Spinal cord (tissue), 10 donors: ENCODE data around the gene TUT7. TPM values are rescaled to one million over a fixed set of nuclear protein-coding genes. Genes with fewer than 3 reads are reported as not detected.

ENCODE experiments used
- DNase-seq, 6 donors: peaks; one replicate each; pipeline versions ENCODE4 v3.0.0 to v3.0.0-alpha.2; 2013 to 2015; ENCODE audit warnings: low spot score in 6 of 6, low read depth in 4 of 6
- H3K27ac ChIP-seq: one replicate; pipeline ENCODE4 v1.5.1; 2013; ENCODE audit warnings: low read depth, low read length, control low read depth
- H3K27me3 ChIP-seq: one replicate; pipeline ENCODE4 v1.6.1; 2013; ENCODE audit warnings: low read length; ENCODE audit not compliant: control insufficient read depth, insufficient read depth
- H3K36me3 ChIP-seq: one replicate; pipeline ENCODE4 v1.6.1; 2013; ENCODE audit warnings: low read length; ENCODE audit not compliant: control insufficient read depth, insufficient read depth
- H3K4me1 ChIP-seq: one replicate; pipeline ENCODE4 v1.6.1; 2013; ENCODE audit warnings: low read length; ENCODE audit not compliant: control insufficient read depth, insufficient read depth
- H3K4me3 ChIP-seq: one replicate; pipeline ENCODE4 v1.5.1; 2013; ENCODE audit warnings: low read depth, low read length, control low read depth
- H3K9me3 ChIP-seq: one replicate; pipeline ENCODE4 v1.6.1; 2013; ENCODE audit warnings: low read length; ENCODE audit not compliant: control insufficient read depth, insufficient read depth
- whole genome bisulfite sequencing: methylation state at CpG from one replicate; pipeline ENCODE4 v1.1.5; 2013; ENCODE audit warnings: missing lambda C conversion rate; ENCODE audit not compliant: insufficient coverage; 5-methylcytosine and 5-hydroxymethylcytosine counted together
- polyA plus RNA-seq, 2 donors: library from polyadenylated mRNA; unstranded; fragments of 120-200 nt; gene quantifications; one replicate each; pipeline ENCODE4 v1.2.1, GENCODE V29; 2013; ENCODE audit not compliant: insufficient read length in 2 of 2
- total RNA-seq, 2 donors: library from RNA; depleted of rRNA in 1 of 2; stranded (reverse); fragments of 120-200 nt in 1 of 2; fragments of >200 nt in 1 of 2; gene quantifications; one replicate each; pipeline versions ENCODE4 v1.2.3 to v1.2.4, GENCODE V29; 2013 to 2014
- donor health status: healthy.

Gene TUT7
- total and polyA plus RNA-seq, 4 donors, result 11.5 to 30.7 (median 21.3) TPM

DNA sequence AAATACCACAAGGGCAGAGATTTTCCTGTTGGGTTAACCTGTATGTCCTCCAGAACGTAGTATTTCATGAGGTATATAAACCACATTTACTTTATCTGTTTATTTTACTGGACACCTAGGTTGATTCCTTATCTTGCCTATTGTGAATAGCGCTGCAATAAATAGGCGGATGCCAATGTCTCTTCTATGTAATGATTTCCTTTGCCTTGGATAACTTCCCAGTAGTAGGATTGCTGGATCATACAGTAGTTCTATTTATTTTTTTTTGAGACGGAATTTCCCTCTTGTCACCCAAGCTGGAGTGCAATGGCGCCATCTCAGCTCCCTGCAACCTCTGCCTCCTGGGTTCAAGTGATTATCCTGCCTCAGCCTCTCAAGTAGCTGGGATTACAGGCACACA is 15.6 kb upstream of the TUT7 start:
- Histone ChIP-seq H3K4me3 (no peak overlapping the region), H3K9me3 (no peaks in the 10 kb centered on the region), H3K36me3 (no peaks in the 10 kb centered on the region), H3K27ac (no peak overlapping the region), H3K4me1 (no peaks in the 10 kb centered on the region), H3K27me3 (no peaks in the 10 kb centered on the region)
- DNase-seq, result no peak
- WGBS, result no CpG with 5 or more reads among the region's 5 CpGs

DNA sequence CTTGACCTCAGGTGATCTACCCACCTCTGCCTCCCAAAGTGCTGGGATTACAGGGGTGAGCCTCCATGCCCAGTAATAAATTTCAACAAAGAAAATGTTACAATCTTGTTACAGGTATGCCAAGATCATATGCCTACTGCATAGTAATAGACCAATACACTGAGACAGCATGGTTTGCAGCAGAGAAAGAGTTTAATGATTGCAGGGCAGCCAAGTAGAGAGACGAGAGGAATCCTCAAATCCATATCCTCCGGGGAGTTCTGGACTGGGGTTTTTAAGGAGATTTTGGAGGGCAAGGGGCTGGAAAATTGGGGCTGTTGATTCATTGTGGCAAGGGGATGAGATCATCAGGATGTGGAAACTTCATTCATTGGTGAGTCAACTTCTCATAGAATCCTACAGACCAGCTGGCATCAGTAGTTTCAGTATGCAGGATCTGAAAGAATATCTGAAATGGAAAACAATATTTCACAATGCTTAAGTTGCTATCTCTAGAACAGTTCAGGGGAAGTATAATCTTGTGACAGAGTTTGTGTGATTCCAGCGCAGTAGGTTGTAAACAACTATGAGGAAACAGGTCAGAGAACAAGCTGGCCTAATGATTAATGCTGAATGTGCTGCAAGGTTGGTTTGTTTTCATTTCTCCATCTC is 14.8 kb upstream of the TUT7 start:
- Histone ChIP-seq H3K4me3 (no peak overlapping the region), H3K27me3 (no peaks in the 10 kb centered on the region), H3K36me3 (no peaks in the 10 kb centered on the region), H3K27ac (no peak overlapping the region), H3K9me3 (no peaks in the 10 kb centered on the region), H3K4me1 (no peaks in the 10 kb centered on the region)
- DNase-seq, result no peak
- 100% methylated on average over 1 of the region's 3 CpGs for WGBS

DNA sequence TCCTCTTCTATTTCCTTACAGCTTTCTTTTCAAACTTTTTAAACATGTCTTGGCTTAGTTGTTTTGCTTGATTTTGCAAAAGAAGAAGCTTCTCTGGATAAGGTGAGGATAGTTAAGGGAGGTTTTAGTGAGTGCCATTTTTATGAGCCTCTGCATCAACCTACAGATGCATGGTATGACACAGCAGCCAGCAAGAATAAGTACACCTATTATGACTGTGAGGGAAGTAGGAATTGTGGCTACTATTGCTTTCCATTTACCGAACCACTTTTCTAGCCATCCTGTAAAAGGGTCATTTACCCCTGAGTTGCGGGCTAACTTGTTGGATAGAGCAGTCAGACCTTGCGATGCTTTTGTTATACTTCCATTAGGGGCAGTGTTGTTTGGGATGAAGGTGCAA is 7.0 kb upstream of the TUT7 start:
- no CpG with 5 or more reads among the region's 3 CpGs for WGBS
- DNase-seq, result no peak

DNA sequence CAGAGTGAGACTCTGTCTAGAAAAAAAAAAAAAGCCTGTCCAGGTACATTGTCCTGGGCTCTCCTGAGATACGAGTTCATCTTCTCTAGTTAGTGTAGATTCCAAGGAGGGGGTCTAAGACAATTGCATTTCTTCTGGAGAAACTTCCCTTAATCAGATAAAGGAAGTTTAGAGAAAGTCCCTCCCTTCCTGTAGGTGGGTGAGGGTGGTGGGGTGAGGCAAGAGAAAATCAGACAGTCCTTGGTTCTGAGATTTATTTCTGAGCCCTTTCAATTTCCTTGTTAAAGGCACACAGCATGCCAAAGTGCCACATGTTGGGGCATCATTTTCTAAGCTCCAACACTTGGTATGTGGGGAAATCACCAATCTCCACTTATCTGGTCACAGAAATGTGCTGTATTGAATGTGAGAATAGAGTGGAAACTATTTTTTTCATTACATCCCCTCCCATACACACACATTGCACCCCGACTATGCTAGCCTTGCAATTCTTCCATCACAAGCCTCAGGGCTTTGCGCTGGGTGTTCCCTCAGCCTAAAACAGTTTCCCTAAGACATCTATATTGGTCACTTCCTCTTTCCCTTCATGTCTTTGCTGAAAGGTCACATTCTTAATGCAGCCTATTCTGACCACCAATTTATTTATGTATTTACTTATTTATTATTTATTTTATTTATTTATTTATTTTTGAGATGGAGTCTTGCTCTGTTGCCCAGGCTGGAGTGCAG is 5.1 kb upstream of the TUT7 start:
- no peak for DNase-seq
- H3K36me3 ChIP-seq, result no peaks in the 10 kb centered on the region
- peaks cover 3% of the 10 kb centered on the region for H3K4me1 ChIP-seq
- WGBS, result 83% methylated on average over 2 of the region's 3 CpGs
- H3K4me3 ChIP-seq, result no peak overlapping the region
- no peak overlapping the region for H3K27ac ChIP-seq
- H3K9me3 ChIP-seq, result no peaks in the 10 kb centered on the region
- no peaks in the 10 kb centered on the region for H3K27me3 ChIP-seq

More for the DNA sequence above, 7.0 kb upstream of the TUT7 start:
- Histone ChIP-seq H3K27ac (no peak overlapping the region), H3K9me3 (no peaks in the 10 kb centered on the region), H3K36me3 (no peaks in the 10 kb centered on the region), H3K4me3 (no peak overlapping the region), H3K4me1 (no peaks in the 10 kb centered on the region), H3K27me3 (no peaks in the 10 kb centered on the region)

DNA sequence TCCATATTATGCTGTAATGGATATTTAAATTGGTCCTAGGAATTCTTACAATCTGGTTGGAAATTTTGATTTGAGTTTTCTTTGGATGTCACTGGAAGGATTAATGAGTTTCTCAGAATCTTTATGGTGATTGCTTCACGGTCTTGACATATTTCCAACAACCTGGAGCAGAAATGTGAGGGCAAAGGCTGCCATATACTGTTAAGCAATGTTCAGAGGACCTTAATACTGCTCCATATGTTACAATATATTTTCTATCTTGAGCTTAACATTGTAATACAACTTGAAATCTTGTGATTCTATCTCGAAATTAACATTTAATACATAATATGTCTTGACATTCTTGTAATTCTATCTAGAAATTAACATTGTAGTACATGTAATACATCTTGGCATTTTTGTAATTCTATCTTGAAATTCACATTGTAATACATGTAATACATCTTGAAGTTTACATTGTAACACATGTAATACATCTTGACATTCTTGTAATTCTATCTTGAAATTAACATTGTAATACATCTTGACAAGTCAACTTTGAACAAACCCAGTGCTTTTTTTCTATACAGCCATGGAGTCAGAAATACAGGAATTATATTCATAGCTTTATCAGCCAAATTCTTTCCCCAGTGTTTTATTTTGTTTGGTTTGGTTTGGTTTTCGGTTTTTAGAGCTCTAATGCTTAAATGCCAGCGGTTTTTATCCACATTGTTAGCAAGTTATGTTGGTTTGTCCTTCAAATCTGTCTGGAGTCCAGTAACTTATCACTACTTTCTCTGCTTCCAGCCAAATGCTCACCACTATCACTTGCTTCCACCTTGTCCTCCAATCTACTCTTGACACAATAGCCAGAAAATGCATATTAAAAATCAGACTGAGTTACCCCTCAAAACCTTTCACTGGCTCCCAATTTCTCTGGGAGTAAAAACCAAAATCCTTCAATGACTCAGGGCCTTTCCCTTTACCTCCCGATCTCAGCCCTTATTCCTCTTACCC is 3.0 kb upstream of the TUT7 start:
- no peaks in the 10 kb centered on the region for H3K9me3 ChIP-seq
- peaks cover 3% of the 10 kb centered on the region for H3K4me1 ChIP-seq
- H3K36me3 ChIP-seq, result no peaks in the 10 kb centered on the region
- H3K27ac ChIP-seq, result no peak overlapping the region
- DNase-seq, result no peak
- no CpG with 5 or more reads among the region's 5 CpGs for WGBS
- no peaks in the 10 kb centered on the region for H3K27me3 ChIP-seq
- no peak overlapping the region for H3K4me3 ChIP-seq

DNA sequence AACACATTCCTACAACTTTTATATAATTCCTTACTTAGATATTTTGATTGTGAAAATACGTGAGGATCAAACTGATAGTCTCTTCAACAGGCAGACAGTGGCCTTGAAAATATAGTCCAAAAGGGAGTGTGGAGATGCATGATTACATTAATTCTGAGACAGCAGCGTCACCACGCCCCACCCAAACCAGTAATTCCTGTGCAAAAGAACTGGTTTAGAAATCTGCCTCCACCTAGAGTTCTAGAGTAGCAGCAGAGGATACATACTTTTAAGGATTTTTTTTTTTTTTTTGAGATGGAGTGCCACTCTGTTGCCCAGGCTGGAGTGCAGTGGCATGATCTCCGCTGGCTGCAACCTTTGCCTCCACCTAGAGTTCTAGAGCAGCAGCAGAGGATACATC is 1.6 kb upstream of the TUT7 start:
- no CpG with 5 or more reads among the region's 4 CpGs for WGBS
- H3K4me3 ChIP-seq, result no peak overlapping the region

DNA sequence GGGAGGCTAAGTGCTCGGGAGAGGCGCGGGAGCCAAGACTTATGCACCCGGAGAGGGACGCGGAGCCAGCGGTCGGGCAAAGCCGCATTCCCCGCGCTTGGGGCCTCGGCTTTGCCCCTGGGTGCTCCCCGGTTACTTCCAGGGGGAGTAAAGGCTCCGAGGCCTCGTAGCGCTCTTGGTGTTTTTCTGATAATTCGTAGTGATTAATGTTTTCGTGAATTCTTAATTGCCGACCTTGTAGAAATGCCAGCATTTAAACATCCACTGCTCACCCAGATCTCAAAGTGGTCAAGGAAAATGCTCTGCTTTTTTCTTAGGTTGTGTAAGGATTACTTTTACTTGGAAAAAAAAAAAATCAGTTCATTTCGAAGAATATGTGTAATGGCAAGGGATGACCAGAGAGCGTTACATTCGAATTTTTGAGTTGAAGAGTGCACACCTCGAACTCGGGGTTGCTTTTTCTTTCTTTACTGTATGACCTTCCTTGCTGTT is 654 bp upstream of the TUT7 start:
- WGBS, result under 1% methylated on average over 12 of the region's 24 CpGs
- peak in 2 of 6 donors; percentile 11 to 60 for DNase-seq
- peak overlapping the region; percentile 81 for H3K4me3 ChIP-seq
- H3K4me1 ChIP-seq, result peaks cover 3% of the 10 kb centered on the region
- no peaks in the 10 kb centered on the region for H3K27me3 ChIP-seq
- peak overlapping the region; percentile 94 for H3K27ac ChIP-seq
- no peaks in the 10 kb centered on the region for H3K9me3 ChIP-seq
- peaks cover 4% of the 10 kb centered on the region for H3K36me3 ChIP-seq

More for the DNA sequence above, 1.6 kb upstream of the TUT7 start:
- Histone ChIP-seq H3K27ac (no peak overlapping the region), H3K36me3 (peaks cover 4% of the 10 kb centered on the region), H3K27me3 (no peaks in the 10 kb centered on the region), H3K9me3 (no peaks in the 10 kb centered on the region), H3K4me1 (peaks cover 3% of the 10 kb centered on the region)
- no peak for DNase-seq

DNA sequence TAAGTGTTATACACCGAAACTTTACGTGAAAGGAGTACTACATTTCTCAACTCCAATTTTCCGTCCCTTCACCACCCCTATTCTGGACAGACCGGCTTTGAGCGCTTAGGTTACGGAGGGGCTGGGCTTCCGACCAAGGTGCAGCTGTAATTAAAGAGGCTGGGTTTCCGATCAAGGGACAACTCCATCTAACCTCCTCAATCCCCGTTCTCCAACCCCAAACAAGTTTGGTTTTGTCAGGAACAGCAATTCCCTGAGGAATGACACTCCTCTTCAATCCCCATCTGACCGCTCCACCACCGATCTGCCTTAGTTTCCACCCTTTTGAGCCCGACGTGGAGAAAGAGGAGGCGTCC is 577 bp downstream of the TUT7 start:
- peak in 2 of 6 donors; percentile 20 to 24 for DNase-seq
- peak overlapping the region; percentile 92 for H3K27ac ChIP-seq
- H3K36me3 ChIP-seq, result peaks cover 4% of the 10 kb centered on the region
- H3K9me3 ChIP-seq, result no peaks in the 10 kb centered on the region
- no peaks in the 10 kb centered on the region for H3K27me3 ChIP-seq
- WGBS, result 0% methylated on average over 11 of the region's 14 CpGs
- peaks cover 3% of the 10 kb centered on the region for H3K4me1 ChIP-seq
- H3K4me3 ChIP-seq, result peak overlapping the region; percentile 81

DNA sequence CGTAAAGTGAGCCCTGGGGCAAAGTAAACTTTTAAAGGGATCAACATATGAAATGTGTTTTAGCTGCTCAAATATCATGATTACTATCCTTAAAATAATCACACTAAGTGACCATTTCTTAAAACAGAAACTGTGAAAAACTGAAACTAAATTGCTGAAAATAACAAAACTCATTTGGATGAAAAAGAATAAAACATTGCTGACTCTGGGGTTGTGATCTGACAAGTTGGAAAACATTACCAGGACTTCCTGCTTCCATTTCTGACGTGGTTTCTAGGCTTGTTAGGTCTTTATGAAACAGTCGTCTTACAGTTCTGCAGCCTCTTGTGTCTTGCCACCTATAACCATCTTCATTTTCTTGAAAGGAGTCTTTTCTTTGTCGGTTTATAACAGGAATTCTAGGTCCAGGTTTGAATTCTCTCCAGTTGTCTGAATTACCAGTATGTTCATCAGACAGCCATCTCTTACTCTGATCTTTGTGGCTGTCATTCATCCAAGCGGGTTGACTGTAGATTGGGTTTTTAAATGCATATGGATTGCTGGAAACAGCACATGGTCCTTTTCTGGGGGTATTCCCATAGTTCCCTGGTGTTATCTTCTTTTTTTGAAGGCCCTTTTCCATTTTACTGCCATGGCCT is 1.7 kb downstream of the TUT7 start:
- Histone ChIP-seq H3K36me3 (peaks cover 4% of the 10 kb centered on the region), H3K9me3 (no peaks in the 10 kb centered on the region), H3K4me3 (no peak overlapping the region), H3K27me3 (no peaks in the 10 kb centered on the region), H3K27ac (no peak overlapping the region), H3K4me1 (peaks cover 3% of the 10 kb centered on the region)
- 60% methylated on average over 1 of the region's 5 CpGs for WGBS
- no peak for DNase-seq
